ENCODE data around the gene MYO5C.

Gene MYO5C

DNA sequence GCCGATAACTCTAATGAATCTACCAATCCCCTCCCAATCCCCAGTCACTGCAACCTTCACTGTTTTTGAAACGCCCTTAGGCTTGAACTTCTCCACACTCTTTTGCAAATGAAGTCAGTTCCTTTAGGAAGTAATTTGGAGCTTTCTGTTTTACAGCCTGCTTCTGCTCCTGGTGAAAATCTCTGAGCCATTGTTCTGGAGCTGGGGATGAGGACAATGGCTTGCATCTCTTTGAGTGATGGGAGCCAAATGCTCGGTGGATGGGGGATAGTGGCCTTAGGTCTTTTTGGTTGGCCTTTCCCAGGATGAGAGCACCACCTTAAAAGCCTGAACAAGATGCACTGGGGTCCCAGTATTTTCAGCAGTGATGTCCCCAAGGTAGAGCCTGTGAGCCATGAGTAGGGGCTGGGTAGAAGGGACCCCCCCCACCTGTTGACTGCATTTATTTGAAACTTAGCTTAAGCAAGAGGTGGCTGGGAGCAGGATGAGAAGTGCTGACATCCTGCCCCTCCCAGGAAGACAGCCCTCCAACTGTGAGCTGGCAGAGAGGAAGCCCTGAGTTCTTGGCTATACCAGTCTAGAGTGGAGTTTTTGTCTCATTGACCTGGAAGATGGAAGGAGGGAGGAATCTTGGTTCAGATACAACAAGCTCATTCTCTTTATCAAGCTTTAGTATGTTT, 7.6 kb upstream of the MYO5C start:
- TF ChIP-seq CTCF (IDR thresholded peaks at IDR 0.05; ENCODE audit: low read depth, low read length, missing control alignments): no peak

GRCh38 chr15:52301265-52301847, 5.8 kb upstream of the MYO5C start:
- in situ Hi-C loops (cut with HindIII; ENCODE audit: low pct_ligation_motif_present, low sequenced_read_pairs): no loop called here
- H3K27ac ChIP-seq: no peak overlapping the region
- H3K27me3 ChIP-seq (replicated peaks): no peaks in the 10 kb centered on the region
- TF ChIP-seq CTCF (IDR thresholded peaks at IDR 0.05; ENCODE audit: low read depth, low read length, missing control alignments): no peak
- H3K4me3 ChIP-seq (ENCODE audit: low read depth, low read length): no peak overlapping the region
- no peaks in the 10 kb centered on the region for H3K36me3 ChIP-seq (replicated peaks)
- DNase-seq: no peak

More for the DNA sequence above, 7.6 kb upstream of the MYO5C start:
- H3K36me3 ChIP-seq (replicated peaks): no peaks in the 10 kb centered on the region
- in situ Hi-C loops (cut with HindIII; ENCODE audit: low pct_ligation_motif_present, low sequenced_read_pairs): no loop called here
- DNase-seq: no peak
- no peak overlapping the region for H3K27ac ChIP-seq
- H3K27me3 ChIP-seq (replicated peaks): no peaks in the 10 kb centered on the region
- H3K4me3 ChIP-seq (ENCODE audit: low read depth, low read length): no peak overlapping the region

DNA sequence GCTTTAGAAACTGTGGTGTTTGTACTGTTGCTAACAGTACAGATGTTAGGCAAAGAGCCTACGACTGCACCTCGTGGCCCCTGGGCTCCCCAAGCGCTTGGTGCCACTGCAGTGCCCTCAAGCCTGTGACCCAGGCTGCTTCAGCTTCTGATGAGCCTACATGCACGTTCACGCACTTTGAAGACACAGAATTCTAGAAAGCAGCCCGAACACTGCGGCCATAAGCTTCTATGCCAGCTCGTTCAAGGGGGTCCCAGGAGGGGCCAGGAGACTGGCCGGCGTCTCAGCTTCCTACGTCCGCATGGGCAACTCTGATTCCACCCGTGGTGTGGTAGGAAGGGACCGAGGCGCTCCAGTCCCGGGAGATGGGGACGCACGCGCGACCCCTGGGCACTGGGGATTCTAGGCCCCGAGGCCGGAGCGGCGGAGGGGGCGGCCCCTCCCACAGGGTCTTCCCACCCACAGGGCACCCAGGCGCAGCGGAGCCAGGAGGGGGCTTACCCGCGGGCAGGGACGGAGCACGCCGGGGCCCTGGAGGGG, 653 bp downstream of the MYO5C start:
- Histone ChIP-seq H3K27me3 (replicated peaks) (peaks cover 9% of the 10 kb centered on the region), H3K4me3 (ENCODE audit: low read depth, low read length) (peak overlapping the region; percentile 37), H3K27ac (no peak overlapping the region), H3K36me3 (replicated peaks) (no peaks in the 10 kb centered on the region)
- DNase-seq: no peak
- no peak for TF ChIP-seq CTCF (IDR thresholded peaks at IDR 0.05; ENCODE audit: low read depth, low read length, missing control alignments)
- in situ Hi-C loops (cut with HindIII; ENCODE audit: low pct_ligation_motif_present, low sequenced_read_pairs): no loop called here

DNA sequence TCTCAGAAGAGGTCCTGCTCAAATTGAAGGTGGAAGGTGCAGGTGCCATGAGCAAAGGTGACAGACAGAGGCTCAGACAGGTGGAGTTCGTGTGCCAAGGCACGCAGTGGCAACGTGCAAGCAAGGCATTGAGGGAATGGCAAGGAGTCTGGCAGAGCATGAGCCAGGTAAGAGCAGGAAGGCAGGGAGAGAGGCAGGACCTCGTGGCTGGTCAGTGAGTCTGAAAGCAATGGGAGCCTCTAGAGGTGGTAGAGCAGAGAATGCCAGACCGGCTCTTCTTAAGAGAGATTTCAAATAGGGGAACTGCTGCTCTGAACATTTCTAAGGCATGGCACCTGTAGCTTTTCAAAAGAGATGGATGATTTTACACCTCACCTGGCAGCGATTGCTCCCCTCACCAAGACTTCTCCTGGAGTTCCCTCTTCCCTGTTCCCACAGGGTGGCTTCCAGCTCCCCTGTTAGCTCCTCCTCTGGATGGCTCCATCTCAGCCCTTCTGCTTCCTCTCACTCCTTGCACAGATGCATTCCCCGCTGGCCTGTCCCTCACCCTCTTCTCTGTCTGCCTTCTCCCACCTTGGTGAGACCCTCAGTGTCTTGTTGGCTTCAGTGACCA, 2.7 kb downstream of the MYO5C start:
- in situ Hi-C loops (cut with HindIII; ENCODE audit: low pct_ligation_motif_present, low sequenced_read_pairs): no loop called here
- TF ChIP-seq CTCF (IDR thresholded peaks at IDR 0.05; ENCODE audit: low read depth, low read length, missing control alignments): no peak
- Histone ChIP-seq H3K27me3 (replicated peaks) (peaks cover 9% of the 10 kb centered on the region), H3K36me3 (replicated peaks) (no peaks in the 10 kb centered on the region), H3K27ac (no peak overlapping the region), H3K4me3 (ENCODE audit: low read depth, low read length) (no peak overlapping the region)
- DNase-seq: no peak

DNA sequence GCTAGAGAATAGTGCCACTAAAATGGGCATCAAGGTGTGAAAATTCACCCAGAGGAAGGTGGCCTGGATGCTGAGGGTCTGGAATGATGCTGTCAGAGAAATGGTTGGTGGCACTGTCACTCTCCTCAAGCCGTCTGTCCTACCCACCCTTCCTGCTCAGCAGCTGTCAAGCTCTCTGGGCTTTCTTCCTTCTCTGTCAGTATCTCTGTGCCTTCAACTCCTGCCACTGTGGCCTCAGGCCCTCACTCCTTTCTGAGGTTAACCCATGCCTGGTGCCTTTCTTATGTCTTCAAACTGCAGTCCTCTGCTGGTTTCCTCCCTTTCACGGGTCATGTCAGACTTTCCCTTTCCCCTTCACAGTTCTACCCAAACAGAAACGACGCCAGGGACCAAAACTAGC, 4.4 kb downstream of the MYO5C start:
- in situ Hi-C loops (cut with HindIII; ENCODE audit: low pct_ligation_motif_present, low sequenced_read_pairs): no loop called here
- TF ChIP-seq CTCF (IDR thresholded peaks at IDR 0.05; ENCODE audit: low read depth, low read length, missing control alignments): no peak
- H3K27ac ChIP-seq: no peak overlapping the region
- no peak overlapping the region for H3K4me3 ChIP-seq (ENCODE audit: low read depth, low read length)
- DNase-seq: no peak
- peaks cover 9% of the 10 kb centered on the region for H3K27me3 ChIP-seq (replicated peaks)
- H3K36me3 ChIP-seq (replicated peaks): no peaks in the 10 kb centered on the region

Data from brain microvascular endothelial cell (primary cell).